RWPE1 (cell line): ENCODE results near the gene TAGLN2.

Experiments used
- CTCF ChIA-PET: fragments of 350-600 bp; sonication (Branson Sonifier 250); formaldehyde crosslinking; extraction: SDS; loops from one replicate; lab custom pipeline; 2021; lab: Yijun Ruan, JAX
- POLR2A ChIA-PET: fragments of 400-600 bp; formaldehyde crosslinking; extraction: SDS; loops from one replicate; lab custom pipeline; 2020; ENCODE audit warnings: antibody characterized with exemption; ENCODE audit not compliant: low non-redundant PET; lab: Yijun Ruan, JAX
- DNase-seq: peaks from one replicate; pipeline ENCODE4 v3.0.0; 2012; ENCODE audit warnings: low spot score
- H3K27ac ChIP-seq: fragments of 450-650 bp; 2 replicates; pipeline ENCODE4 v1.5.1; 2017
- TF ChIP-seq, protein P1 (sequence below): fragments of 450-650 bp; conservative IDR thresholded peaks from 2 replicates; pipeline ENCODE4 v1.5.1; 2017; ENCODE audit warnings: low read depth, mild to moderate bottlenecking

TAGLN2 gene

DNA sequence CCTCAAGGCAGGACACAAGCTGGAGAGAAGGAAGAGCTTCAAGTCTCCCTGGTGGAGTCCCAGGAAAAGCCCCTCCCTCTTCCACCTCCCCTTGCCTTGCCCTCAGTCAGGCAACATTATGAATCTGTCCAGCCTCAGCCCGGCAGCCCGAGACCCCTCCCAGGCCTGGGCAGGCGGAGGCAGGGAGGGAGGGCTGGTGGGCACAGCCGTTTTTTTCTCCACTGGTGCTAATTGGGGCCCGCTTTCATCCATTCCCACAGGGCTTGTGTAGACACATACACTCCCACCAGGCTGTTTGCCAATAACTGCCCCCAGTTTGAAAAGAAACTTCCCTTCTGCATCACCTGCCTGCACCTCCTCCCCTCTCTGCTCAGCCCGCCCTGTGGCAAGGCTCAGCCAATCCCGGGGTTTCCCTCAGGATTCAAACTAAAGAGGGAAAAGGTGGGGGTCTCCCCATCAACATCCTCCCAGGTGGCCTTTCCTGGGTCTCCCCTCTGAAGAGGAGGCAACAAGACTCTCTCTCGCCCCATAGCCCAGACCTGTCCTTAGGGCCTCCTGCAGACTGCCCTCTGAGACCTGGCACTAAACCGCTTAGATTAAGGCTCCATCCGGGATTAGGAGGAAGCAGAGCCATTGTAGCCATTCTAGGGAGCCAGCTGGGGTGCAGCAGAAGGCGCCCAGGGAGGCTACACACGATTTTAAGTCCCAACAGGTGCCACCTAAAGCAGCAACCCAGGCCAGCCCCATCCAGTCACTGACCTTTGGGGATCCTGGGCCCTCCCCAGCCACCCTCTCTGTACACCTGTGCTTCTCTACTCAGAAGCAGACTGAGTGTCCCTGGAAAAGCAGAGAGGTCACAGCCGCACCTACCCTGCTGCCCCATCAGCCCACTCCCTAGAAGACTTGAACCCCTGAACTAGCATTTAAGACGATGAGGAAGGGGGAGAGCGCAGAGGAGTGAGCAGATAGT is 16.6 kb upstream of the TAGLN2 start:
- no peak for DNase-seq
- ChIA-PET CTCF (interaction anchor here (0.6 to 1.1 kb wide), 2 partner anchors 65 to 144 kb away, joined by 3 to 5 read pairs; no protein-coding TSS in a partner anchor), POLR2A (no interaction called here)
- peak overlapping the region; percentile 94 for H3K27ac ChIP-seq
- TF ChIP-seq, protein P1, sequence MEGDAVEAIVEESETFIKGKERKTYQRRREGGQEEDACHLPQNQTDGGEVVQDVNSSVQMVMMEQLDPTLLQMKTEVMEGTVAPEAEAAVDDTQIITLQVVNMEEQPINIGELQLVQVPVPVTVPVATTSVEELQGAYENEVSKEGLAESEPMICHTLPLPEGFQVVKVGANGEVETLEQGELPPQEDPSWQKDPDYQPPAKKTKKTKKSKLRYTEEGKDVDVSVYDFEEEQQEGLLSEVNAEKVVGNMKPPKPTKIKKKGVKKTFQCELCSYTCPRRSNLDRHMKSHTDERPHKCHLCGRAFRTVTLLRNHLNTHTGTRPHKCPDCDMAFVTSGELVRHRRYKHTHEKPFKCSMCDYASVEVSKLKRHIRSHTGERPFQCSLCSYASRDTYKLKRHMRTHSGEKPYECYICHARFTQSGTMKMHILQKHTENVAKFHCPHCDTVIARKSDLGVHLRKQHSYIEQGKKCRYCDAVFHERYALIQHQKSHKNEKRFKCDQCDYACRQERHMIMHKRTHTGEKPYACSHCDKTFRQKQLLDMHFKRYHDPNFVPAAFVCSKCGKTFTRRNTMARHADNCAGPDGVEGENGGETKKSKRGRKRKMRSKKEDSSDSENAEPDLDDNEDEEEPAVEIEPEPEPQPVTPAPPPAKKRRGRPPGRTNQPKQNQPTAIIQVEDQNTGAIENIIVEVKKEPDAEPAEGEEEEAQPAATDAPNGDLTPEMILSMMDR: no peak

GRCh38 chr1:159941141-159941540 is 15.8 kb upstream of the TAGLN2 start:
- H3K27ac ChIP-seq: peak overlapping the region; percentile 94
- TF ChIP-seq, protein P1: no peak
- DNase-seq: no peak
- CTCF ChIA-PET: interaction anchor here (0.6 to 1.1 kb wide), 2 partner anchors 65 to 145 kb away, joined by 3 to 5 read pairs; no protein-coding TSS in a partner anchor
- POLR2A ChIA-PET: no interaction called here

DNA sequence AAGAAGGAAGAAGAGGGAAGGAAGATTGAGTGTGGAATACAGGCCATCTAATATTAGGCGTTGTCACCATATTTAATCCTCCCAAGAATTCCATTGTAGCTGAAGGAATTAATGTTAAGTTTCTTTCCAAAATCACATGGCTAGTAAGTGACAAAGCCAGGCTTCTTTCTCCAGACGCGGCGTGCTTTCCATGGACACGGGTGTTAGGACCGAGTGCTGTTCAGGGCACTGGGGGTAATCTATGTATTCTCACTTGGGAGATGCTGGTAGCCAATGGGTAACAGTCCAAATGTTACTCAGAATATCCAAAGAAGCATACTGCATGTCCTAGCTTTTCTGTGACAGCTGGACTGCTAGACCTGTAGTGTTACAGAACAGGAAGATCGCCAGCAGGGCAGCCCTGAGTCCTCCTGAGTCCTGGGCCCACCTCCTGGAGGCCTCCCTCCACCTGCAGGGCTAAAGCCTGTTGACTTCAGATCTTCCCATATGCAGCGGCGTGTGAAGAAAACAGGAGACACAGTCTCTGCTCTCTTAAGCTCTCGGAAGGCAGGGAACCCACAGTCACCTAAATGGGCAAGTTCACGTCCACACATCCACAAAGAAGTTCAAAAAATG is 14.8 kb upstream of the TAGLN2 start:
- TF ChIP-seq, protein P1: no peak
- CTCF ChIA-PET: interaction anchor here (0.8 to 2.6 kb wide), 4 partner anchors 10 to 138 kb away, joined by 3 to 20 read pairs (median 4); partner anchors contain the start of gene FCRL6
- peak overlapping the region; percentile 94 for H3K27ac ChIP-seq
- POLR2A ChIA-PET: interaction anchor here (0.7 kb wide), 1 partner anchor 32 kb away, joined by 3 read pairs; no protein-coding TSS in a partner anchor
- DNase-seq: no peak

GRCh38 chr1:159939678-159940002 is 14.3 kb upstream of the TAGLN2 start:
- no peak for DNase-seq
- peak overlapping the region; percentile 94 for H3K27ac ChIP-seq
- POLR2A ChIA-PET: interaction anchor here (0.7 kb wide), 1 partner anchor 32 kb away, joined by 3 read pairs; no protein-coding TSS in a partner anchor
- CTCF ChIA-PET: interaction anchor here (0.8 to 2.6 kb wide), 5 partner anchors 10 to 137 kb away, joined by 3 to 20 read pairs (median 5); partner anchors contain the start of gene FCRL6
- TF ChIP-seq, protein P1: no peak

DNA sequence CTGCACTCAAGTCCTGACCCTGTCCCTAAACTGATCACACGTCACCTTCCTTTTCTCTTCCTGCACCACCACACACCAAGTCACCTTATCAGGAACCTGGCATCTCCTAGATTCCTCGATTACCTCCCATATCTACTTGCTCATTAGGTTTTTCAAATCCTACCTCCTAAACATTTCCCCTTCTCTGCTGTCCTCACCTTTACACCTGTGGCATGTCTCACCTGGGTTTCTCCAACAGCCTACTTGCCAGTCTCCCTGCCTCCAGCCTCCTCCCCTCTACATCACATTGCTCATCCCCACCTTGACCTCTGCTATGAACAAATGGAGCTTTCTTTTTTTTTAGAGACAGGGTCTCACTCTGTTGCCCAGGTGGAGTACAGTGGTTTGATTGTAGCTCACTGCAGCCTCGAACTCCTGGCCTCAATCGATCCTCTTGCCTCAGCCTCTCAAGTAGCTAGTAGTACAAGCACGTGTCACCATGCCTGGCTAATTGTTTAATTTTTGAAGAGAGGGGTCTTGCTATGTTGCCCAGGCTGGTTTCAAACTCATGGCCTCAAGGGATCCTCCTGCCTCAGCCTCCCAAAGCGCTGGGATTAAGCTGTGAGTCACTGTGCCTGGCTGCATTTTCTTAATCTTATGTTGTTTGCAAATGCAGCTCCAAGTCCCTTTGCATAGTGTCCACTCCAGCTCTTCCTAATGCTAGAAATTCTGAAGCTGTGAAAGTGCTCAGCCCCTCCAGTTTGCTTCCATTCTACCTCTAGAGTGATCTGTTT is 13.8 kb upstream of the TAGLN2 start:
- ChIA-PET POLR2A (no interaction called here), CTCF (interaction anchor here (0.8 to 2.6 kb wide), 5 partner anchors 9 to 137 kb away, joined by 3 to 20 read pairs (median 7); partner anchors contain the start of gene FCRL6)
- no peak for DNase-seq
- TF ChIP-seq, protein P1: no peak
- H3K27ac ChIP-seq: peak overlapping the region; percentile 94
